Measurements from ENCODE around the gene FXYD6.

GRCh38 chr11:117923773-117924172 is 47.3 kb upstream of the FXYD6 start:
- no peak for TF ChIP-seq CTCF (IDR thresholded peaks at IDR 0.05)
- no peak for TF ChIP-seq POLR2A (IDR thresholded peaks at IDR 0.05)
